HG03196 (cell line): Measurements from ENCODE around the gene PRM1.
A peak's percentile ranks its signal among the peaks of the same experiment; 100 is the strongest.

Source experiments
- ATAC-seq: cut with Tn5 transposase; IDR thresholded peaks from one replicate; pipeline ENCODE4 v1.9.1; 2021; ENCODE audit not compliant: unreplicated experiment

Gene PRM1

GRCh38 chr16:11238272-11239202 is 42.6 kb downstream of the PRM1 start:
- ATAC-seq = no peak

- no peak for ATAC-seq
Observed at GRCh38 chr16:11236461-11237254, 44.5 kb downstream of the PRM1 start.

- no peak for ATAC-seq
Observed at GRCh38 chr16:11235703-11235991, 45.5 kb downstream of the PRM1 start.

- ATAC-seq = no peak
Observed at GRCh38 chr16:11234884-11235702, 46.0 kb downstream of the PRM1 start.

- ATAC-seq = no peak
Observed at GRCh38 chr16:11233727-11234376, 47.3 kb downstream of the PRM1 start.

GRCh38 chr16:11232852-11233726 is 48.0 kb downstream of the PRM1 start:
- ATAC-seq = peak; percentile 42

GRCh38 chr16:11232302-11232851 is 48.8 kb downstream of the PRM1 start:
- no peak for ATAC-seq

GRCh38 chr16:11231367-11231970 is 49.7 kb downstream of the PRM1 start:
- no peak for ATAC-seq
